ENCODE data around the gene UGT1A6.

UGT1A6 gene

GRCh38 chr2:233656443-233656842 is 36.2 kb upstream of the UGT1A6 start:
- H3K4me3 ChIP-seq (ENCODE audit: low read depth, low read length) = no peak overlapping the region
- DNase-seq (ENCODE audit: low read depth, low spot score) = no peak
- CTCF ChIA-PET = no interaction called here
- TF ChIP-seq CTCF (IDR thresholded peaks at IDR 0.05; ENCODE audit: insufficient read depth, low read length, missing control alignments) = no peak
- POLR2A ChIA-PET = no interaction called here

GRCh38 chr2:233658610-233659009 is 34.1 kb upstream of the UGT1A6 start:
- POLR2A ChIA-PET = no interaction called here
- CTCF ChIA-PET = no interaction called here
- no peak for TF ChIP-seq CTCF (IDR thresholded peaks at IDR 0.05; ENCODE audit: insufficient read depth, low read length, missing control alignments)
- H3K4me3 ChIP-seq (ENCODE audit: low read depth, low read length) = no peak overlapping the region
- no peak for DNase-seq (ENCODE audit: low read depth, low spot score)

GRCh38 chr2:233663911-233664310 is 28.8 kb upstream of the UGT1A6 start:
- POLR2A ChIA-PET = no interaction called here
- CTCF ChIA-PET = no interaction called here
- DNase-seq (ENCODE audit: low read depth, low spot score) = no peak
- no peak for TF ChIP-seq CTCF (IDR thresholded peaks at IDR 0.05; ENCODE audit: insufficient read depth, low read length, missing control alignments)
- no peak overlapping the region for H3K4me3 ChIP-seq (ENCODE audit: low read depth, low read length)

GRCh38 chr2:233668605-233669260 is 24.0 kb upstream of the UGT1A6 start:
- POLR2A ChIA-PET = no interaction called here
- TF ChIP-seq CTCF (IDR thresholded peaks at IDR 0.05; ENCODE audit: insufficient read depth, low read length, missing control alignments) = no peak
- CTCF ChIA-PET = no interaction called here
- H3K4me3 ChIP-seq (ENCODE audit: low read depth, low read length) = no peak overlapping the region
- no peak for DNase-seq (ENCODE audit: low read depth, low spot score)

GRCh38 chr2:233671290-233672161 is 21.2 kb upstream of the UGT1A6 start, which contains the start of gene UGT1A9:
Gene UGT1A9, plus strand, starts transcription at chr2:233671898. Its CDS starts 37 bp downstream, at chr2:233671935.
- CTCF ChIA-PET = no interaction called here
- DNase-seq (ENCODE audit: low read depth, low spot score) = no peak
- POLR2A ChIA-PET = no interaction called here
- TF ChIP-seq CTCF (IDR thresholded peaks at IDR 0.05; ENCODE audit: insufficient read depth, low read length, missing control alignments) = no peak
- H3K4me3 ChIP-seq (ENCODE audit: low read depth, low read length) = no peak within 1 kb of the TSS

- ChIA-PET CTCF (no interaction called here), POLR2A (no interaction called here)
- no peak overlapping the region for H3K4me3 ChIP-seq (ENCODE audit: low read depth, low read length)
- no peak for DNase-seq (ENCODE audit: low read depth, low spot score)
- no peak for TF ChIP-seq CTCF (IDR thresholded peaks at IDR 0.05; ENCODE audit: insufficient read depth, low read length, missing control alignments)
Observed at GRCh38 chr2:233672886-233673285, 19.8 kb upstream of the UGT1A6 start.
